IMR-90 (cell line): Measurements from ENCODE around the gene GPRC5C. TPM values are rescaled to one million over a fixed set of nuclear protein-coding genes. Genes with fewer than 3 reads are reported as not detected.

ENCODE experiments used
- ATAC-seq: fragments of 200-7000 bp; cut with Tn5 transposase; 2 replicates; pipeline ENCODE4 v1.9.1; 2020; ENCODE audit warnings: low read depth, mild to moderate bottlenecking, moderate library complexity
- BruUV-seq: library from RNA; stranded (reverse); fragments of 400-500 nt; replicated peaks from 2 replicates; lab custom pipeline; 2021; lab: Mats Ljungman, UMichigan
- CTCF ChIA-PET: fragments of 300-600 bp; formaldehyde crosslinking; extraction: SDS; loops from one replicate; lab custom pipeline; 2021; ENCODE audit warnings: antibody characterized with exemption; lab: Yijun Ruan, JAX
- POLR2A ChIA-PET: fragments of 300-600 bp; sonication (Branson Sonifier 250); formaldehyde crosslinking; loops from one replicate; lab custom pipeline; 2022; ENCODE audit warnings: antibody characterized with exemption; ENCODE audit not compliant: unreplicated experiment; lab: Charles Lee
- DNase-seq: peaks from one replicate; pipeline ENCODE4 v3.0.0; 2013
- H2AFZ ChIP-seq: replicated peaks from 2 replicates; pipeline ENCODE3; 2013; ENCODE audit warnings: low read length, mild to moderate bottlenecking; ENCODE audit not compliant: poor library complexity
- H2AK5ac ChIP-seq: 2 replicates; pipeline ENCODE4 v1.6.1; 2013; ENCODE audit warnings: low read depth, low read length, inconsistent platforms
- H2AK9ac ChIP-seq: replicated peaks from 2 replicates; pipeline ENCODE3; 2013; ENCODE audit warnings: mild to moderate bottlenecking, low read depth, low read length, moderate library complexity; ENCODE audit not compliant: poor library complexity
- H2BK120ac ChIP-seq: 2 replicates; pipeline ENCODE4 v1.6.1; 2013; ENCODE audit warnings: low read depth, low read length, inconsistent platforms
- H2BK15ac ChIP-seq: 3 replicates; pipeline ENCODE4 v1.6.1; 2013; ENCODE audit warnings: low read depth, low read length, inconsistent platforms
- H2BK20ac ChIP-seq: 2 replicates; pipeline ENCODE4 v1.6.1; 2013; ENCODE audit warnings: low read depth, mild to moderate bottlenecking, inconsistent platforms, low read length, moderate library complexity
- H2BK5ac ChIP-seq: 2 replicates; pipeline ENCODE4 v1.6.1; 2013; ENCODE audit warnings: mild to moderate bottlenecking, low read depth, low read length, inconsistent platforms; ENCODE audit not compliant: poor library complexity, severe bottlenecking
- H3K14ac ChIP-seq: replicated peaks from 2 replicates; pipeline ENCODE4 v1.6.1; 2013; ENCODE audit warnings: low read depth, low read length, inconsistent platforms
- H3K18ac ChIP-seq: 2 replicates; pipeline ENCODE4 v1.6.1; 2013; ENCODE audit warnings: low read depth, low read length, control low read depth
- H3K23ac ChIP-seq: 2 replicates; pipeline ENCODE4 v1.6.1; 2013; ENCODE audit warnings: low read depth, low read length, inconsistent platforms
- H3K27ac ChIP-seq: 2 replicates; pipeline ENCODE4 v1.5.1; 2013; ENCODE audit warnings: mild to moderate bottlenecking, control low read depth, low read length; ENCODE audit not compliant: insufficient read depth
- H3K27me3 ChIP-seq: 2 replicates; pipeline ENCODE4 v1.6.1; 2013; ENCODE audit warnings: low read length; ENCODE audit not compliant: control insufficient read depth, insufficient read depth
- H3K36me3 ChIP-seq: 2 replicates; pipeline ENCODE4 v1.6.1; 2013; ENCODE audit warnings: low read length, mixed read lengths; ENCODE audit not compliant: control insufficient read depth, insufficient read depth
- H3K4ac ChIP-seq: 2 replicates; pipeline ENCODE4 v1.6.1; 2013; ENCODE audit warnings: low read depth, low read length, inconsistent platforms
- H3K4me1 ChIP-seq: 2 replicates; pipeline ENCODE4 v1.6.1; 2013; ENCODE audit warnings: low read length, mixed read lengths; ENCODE audit not compliant: control insufficient read depth, insufficient read depth
- H3K4me2 ChIP-seq: 2 replicates; pipeline ENCODE4 v1.6.1; 2013; ENCODE audit warnings: low read depth, mild to moderate bottlenecking, control low read depth, low read length, moderate library complexity
- H3K4me3 ChIP-seq: 2 replicates; pipeline ENCODE4 v1.5.1; 2013; ENCODE audit warnings: low read depth, mild to moderate bottlenecking, control low read depth, low read length, moderate library complexity; ENCODE audit not compliant: insufficient read depth
- H3K56ac ChIP-seq: 2 replicates; pipeline ENCODE4 v1.6.1; 2013; ENCODE audit warnings: low read length, inconsistent platforms; ENCODE audit not compliant: insufficient read depth; ENCODE audit errors: extremely low read depth
- H3K79me1 ChIP-seq, 2 experiments: 2 replicates each; pipeline ENCODE4 v1.6.1; 2013; ENCODE audit warnings: low read length in 2 of 2, inconsistent platforms in 1 of 2, low read depth in 1 of 2
- H3K9ac ChIP-seq: 2 replicates; pipeline ENCODE4 v1.6.1; 2013; ENCODE audit warnings: low read depth, low read length, control low read depth
- H3K9me1 ChIP-seq: 2 replicates; pipeline ENCODE4 v1.6.1; 2013; ENCODE audit warnings: low read length, inconsistent platforms; ENCODE audit not compliant: insufficient read depth
- H3K9me3 ChIP-seq: 2 replicates; pipeline ENCODE4 v1.6.1; 2013; ENCODE audit warnings: low read length; ENCODE audit not compliant: control insufficient read depth, insufficient read depth
- H4K20me1 ChIP-seq: 2 replicates; pipeline ENCODE4 v1.6.1; 2013; ENCODE audit warnings: low read length, inconsistent platforms; ENCODE audit not compliant: insufficient read depth
- H4K5ac ChIP-seq: 2 replicates; pipeline ENCODE4 v1.6.1; 2013; ENCODE audit warnings: mild to moderate bottlenecking, low read depth, low read length, control low read depth
- H4K8ac ChIP-seq, 2 experiments: 2 replicates each; pipeline ENCODE4 v1.6.1; 2013; ENCODE audit warnings: low read depth in 2 of 2, low read length in 2 of 2, control low read depth in 1 of 2, inconsistent platforms in 1 of 2
- H4K91ac ChIP-seq: 2 replicates; pipeline ENCODE4 v1.6.1; 2013; ENCODE audit warnings: low read depth, low read length, inconsistent platforms; ENCODE audit not compliant: insufficient read depth
- BHLHE40 ChIP-seq: fragments of 150-350 bp; IDR thresholded peaks from 2 replicates; pipeline ENCODE4 v1.6.1; 2016; ENCODE audit warnings: mild to moderate bottlenecking, low read depth, low read length
- CHD1 ChIP-seq: IDR thresholded peaks from 2 replicates; pipeline ENCODE4 v1.6.1; 2012; ENCODE audit warnings: low read depth, low read length, improper control_type of control experiment
- MAZ ChIP-seq: IDR thresholded peaks from 2 replicates; pipeline ENCODE4 v1.6.1; 2012; ENCODE audit warnings: low read depth, mild to moderate bottlenecking, low read length, improper control_type of control experiment, moderate library complexity, borderline replicate concordance
- MXI1 ChIP-seq: IDR thresholded peaks from 2 replicates; pipeline ENCODE4 v1.6.1; 2012; ENCODE audit warnings: low read depth, mild to moderate bottlenecking, low read length, moderate library complexity, borderline replicate concordance
- POLR2A ChIP-seq: IDR thresholded peaks from 2 replicates; pipeline ENCODE4 v1.6.1; 2012; ENCODE audit warnings: mild to moderate bottlenecking, low read depth, low read length
- RCOR1 ChIP-seq: IDR thresholded peaks from 2 replicates; pipeline ENCODE4 v1.6.1; 2012; ENCODE audit warnings: mild to moderate bottlenecking, low read length, improper control_type of control experiment; ENCODE audit not compliant: insufficient replicate concordance
- WGBS, 2 experiments: methylation state at CpG; one replicate each; pipeline versions ENCODE4 v1.1.5 to v1.1.7; 2013; ENCODE audit warnings: missing lambda C conversion rate in 2 of 2; ENCODE audit not compliant: insufficient read length in 1 of 2; ENCODE audit errors: extremely low coverage in 2 of 2; 5-methylcytosine and 5-hydroxymethylcytosine counted together
- dilution Hi-C: fragments of 300-500 bp; cut with HindIII; formaldehyde crosslinking; loops from one replicate; pipeline ENCODE4 v1.14.3; 2018; ENCODE audit warnings: low sequenced_read_pairs; ENCODE audit not compliant: unreplicated experiment
- in situ Hi-C: fragments of 300-500 bp; cut with MboI; formaldehyde crosslinking; loops from 3 replicates; pipeline ENCODE4 v1.14.3; 2019; ENCODE audit warnings: low sequenced_read_pairs, inconsistent platforms, mixed read lengths
- intact Hi-C: fragments of 100-400 bp; cut with micrococcal nuclease; formaldehyde crosslinking; loops from 2 replicates; pipeline ENCODE4 v1.10.0; 2022
- polyA plus RNA-seq, 3 experiments: library from polyadenylated mRNA; depleted of rRNA; stranded (reverse); fragments of >200 nt; gene quantifications; 2 replicates each; pipeline ENCODE4 v1.2.3, GENCODE V29; 2012; ENCODE audit warnings: low replicate concordance in 1 of 3
- total RNA-seq: library from RNA; depleted of rRNA; stranded (reverse); fragments of >200 nt; gene quantifications from 2 replicates; pipeline ENCODE4 v1.2.3, GENCODE V29; 2012
- TF ChIP-seq, protein P1 (sequence below): conservative IDR thresholded peaks from 2 replicates; pipeline ENCODE4 v1.5.1; 2012; ENCODE audit warnings: mild to moderate bottlenecking, low read depth, low read length, improper control_type of control experiment

GPRC5C gene
- total and polyA plus RNA-seq, 2 of the 4 experiments (the other 2 are of a cell fraction) = not detected

DNA sequence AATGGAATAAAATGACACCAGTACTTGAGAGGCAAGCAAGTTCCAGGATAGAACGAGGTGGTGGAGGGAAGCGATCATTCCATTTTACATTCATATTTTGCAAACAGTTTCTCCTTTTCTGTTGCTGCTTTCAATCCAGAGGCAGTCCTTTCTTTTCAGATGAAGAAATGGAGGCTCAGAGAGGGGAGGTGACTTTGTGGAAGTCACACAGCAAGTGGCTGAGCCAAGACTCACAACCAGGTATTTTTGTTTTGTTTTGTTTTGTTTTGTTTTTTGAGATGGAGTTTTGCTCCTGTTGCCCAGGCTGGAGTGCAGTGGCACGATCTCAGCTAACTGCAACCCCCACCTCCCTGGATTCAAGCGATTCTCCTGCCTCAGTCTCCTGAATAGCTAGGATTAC is 35.3 kb upstream of the GPRC5C start:
- Histone ChIP-seq H3K56ac (no peak overlapping the region), H3K4me2 (no peak overlapping the region), H3K4ac (no peak overlapping the region), H3K9me3 (peaks cover 13% of the 10 kb centered on the region), H3K9me1 (no peaks in the 10 kb centered on the region), H3K4me1 (no peaks in the 10 kb centered on the region), H3K9ac (no peak overlapping the region), H2AFZ (no peak overlapping the region), H3K14ac (no peak overlapping the region), H2BK15ac (no peak overlapping the region), H3K4me3 (no peak overlapping the region), H4K8ac (no peak overlapping the region), H3K79me1 (no peaks in the 10 kb centered on the region), H4K5ac (no peak overlapping the region), H3K36me3 (no peaks in the 10 kb centered on the region), H3K18ac (no peak overlapping the region), H3K27me3 (no peaks in the 10 kb centered on the region), H2AK5ac (no peak overlapping the region), H2BK20ac (no peak overlapping the region), H4K20me1 (no peaks in the 10 kb centered on the region), H3K27ac (no peak overlapping the region), H4K91ac (no peak overlapping the region), H3K23ac (no peak overlapping the region), H2BK5ac (no peak overlapping the region), H2AK9ac (no peak overlapping the region), H2BK120ac (no peak overlapping the region)
- ATAC-seq (no peak), DNase-seq (no peak)
- CTCF ChIA-PET = no interaction called here
- intact Hi-C loops (no loop called here), in situ Hi-C loops (no loop called here), dilution Hi-C loops (no loop called here)
- TF ChIP-seq, protein P1, sequence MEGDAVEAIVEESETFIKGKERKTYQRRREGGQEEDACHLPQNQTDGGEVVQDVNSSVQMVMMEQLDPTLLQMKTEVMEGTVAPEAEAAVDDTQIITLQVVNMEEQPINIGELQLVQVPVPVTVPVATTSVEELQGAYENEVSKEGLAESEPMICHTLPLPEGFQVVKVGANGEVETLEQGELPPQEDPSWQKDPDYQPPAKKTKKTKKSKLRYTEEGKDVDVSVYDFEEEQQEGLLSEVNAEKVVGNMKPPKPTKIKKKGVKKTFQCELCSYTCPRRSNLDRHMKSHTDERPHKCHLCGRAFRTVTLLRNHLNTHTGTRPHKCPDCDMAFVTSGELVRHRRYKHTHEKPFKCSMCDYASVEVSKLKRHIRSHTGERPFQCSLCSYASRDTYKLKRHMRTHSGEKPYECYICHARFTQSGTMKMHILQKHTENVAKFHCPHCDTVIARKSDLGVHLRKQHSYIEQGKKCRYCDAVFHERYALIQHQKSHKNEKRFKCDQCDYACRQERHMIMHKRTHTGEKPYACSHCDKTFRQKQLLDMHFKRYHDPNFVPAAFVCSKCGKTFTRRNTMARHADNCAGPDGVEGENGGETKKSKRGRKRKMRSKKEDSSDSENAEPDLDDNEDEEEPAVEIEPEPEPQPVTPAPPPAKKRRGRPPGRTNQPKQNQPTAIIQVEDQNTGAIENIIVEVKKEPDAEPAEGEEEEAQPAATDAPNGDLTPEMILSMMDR = no peak
- TF ChIP-seq RCOR1 = no peak
- no peak for TF ChIP-seq POLR2A
- no peak for TF ChIP-seq BHLHE40
- TF ChIP-seq CHD1 = no peak
- TF ChIP-seq MXI1 = no peak
- no peak for TF ChIP-seq MAZ
- no TSS peak for BruUV-seq
- no CpG with 5 or more reads among the region's 4 CpGs for WGBS, 2 experiments
- POLR2A ChIA-PET = no interaction called here
